GM23338 (cell line): ENCODE measurements around the gene HSPG2. TPM values are rescaled to one million over a fixed set of nuclear protein-coding genes. Genes with fewer than 3 reads are reported as not detected.

Experiments used
- ATAC-seq: fragments of 200-7000 bp; cut with Tn5 transposase; 3 replicates; pipeline ENCODE4 v1.9.1; 2020
- DNase-seq: peaks from one replicate; pipeline ENCODE4 v3.0.0-alpha.2; 2015; ENCODE audit warnings: low spot score
- H2AFZ ChIP-seq: fragments of 200-600 bp; sonication (generic); 2 replicates; pipeline ENCODE4 v1.8.0; 2016; ENCODE audit warnings: antibody characterized with exemption, mild to moderate bottlenecking, moderate library complexity
- H3F3A ChIP-seq: fragments of 200-600 bp; sonication (generic); replicated peaks from 2 replicates; pipeline ENCODE4 v1.8.0; 2017; ENCODE audit warnings: antibody characterized with exemption, mixed run types, low read depth
- H3K27ac ChIP-seq: fragments of 200-600 bp; sonication (generic); 2 replicates; pipeline ENCODE4 v1.6.1; 2016; ENCODE audit warnings: low read depth
- H3K27me3 ChIP-seq: fragments of 200-600 bp; sonication (generic); 2 replicates; pipeline ENCODE4 v1.8.0; 2016; ENCODE audit warnings: mild to moderate bottlenecking, mixed run types, moderate library complexity; ENCODE audit not compliant: insufficient read depth
- H3K36me3 ChIP-seq: fragments of 200-600 bp; sonication (generic); 2 replicates; pipeline ENCODE4 v1.8.0; 2016; ENCODE audit warnings: mild to moderate bottlenecking; ENCODE audit not compliant: insufficient read depth
- H3K4me1 ChIP-seq: fragments of 200-600 bp; sonication (generic); 2 replicates; pipeline ENCODE4 v1.8.0; 2016; ENCODE audit warnings: mild to moderate bottlenecking, moderate library complexity; ENCODE audit not compliant: insufficient read depth
- H3K4me2 ChIP-seq: fragments of 200-600 bp; sonication (generic); 2 replicates; pipeline ENCODE4 v1.7.1; 2017; ENCODE audit warnings: mixed run types
- H3K4me3 ChIP-seq: fragments of 200-600 bp; sonication (generic); 2 replicates; pipeline ENCODE4 v1.6.1; 2016; ENCODE audit warnings: mixed run types
- H3K79me2 ChIP-seq: fragments of 200-600 bp; sonication (generic); replicated peaks from 2 replicates; pipeline ENCODE4 v1.8.0; 2017; ENCODE audit warnings: mild to moderate bottlenecking; ENCODE audit not compliant: insufficient read depth
- H3K9me2 ChIP-seq: fragments of 200-600 bp; sonication (generic); 2 replicates; pipeline ENCODE4 v1.8.0; 2017; ENCODE audit not compliant: insufficient read depth
- H4K20me1 ChIP-seq: fragments of 200-600 bp; sonication (generic); replicated peaks from 2 replicates; pipeline ENCODE4 v1.8.0; 2017; ENCODE audit warnings: mild to moderate bottlenecking; ENCODE audit not compliant: insufficient read depth
- H3K27ac Mint-ChIP-seq: 2 replicates; pipeline ENCODE4 v1.8.0; 2020; ENCODE audit warnings: inconsistent platforms, mild to moderate bottlenecking, moderate library complexity, mixed read lengths
- H3K27me3 Mint-ChIP-seq: 3 replicates; pipeline ENCODE4 v1.8.0; 2022; ENCODE audit warnings: low read depth, mild to moderate bottlenecking, moderate library complexity, mixed read lengths, inconsistent platforms; ENCODE audit not compliant: insufficient read depth, poor library complexity
- H3K36me3 Mint-ChIP-seq: 3 replicates; pipeline ENCODE4 v1.8.0; 2021; ENCODE audit warnings: low read depth, mild to moderate bottlenecking, inconsistent platforms, moderate library complexity, mixed read lengths
- H3K4me1 Mint-ChIP-seq: 3 replicates; pipeline ENCODE4 v1.8.0; 2020; ENCODE audit warnings: mild to moderate bottlenecking, inconsistent platforms, mixed read lengths
- H3K4me3 Mint-ChIP-seq: 3 replicates; pipeline ENCODE4 v1.8.0; 2021; ENCODE audit warnings: moderate library complexity, mild to moderate bottlenecking, inconsistent platforms, mixed read lengths
- H3K9me3 Mint-ChIP-seq: 3 replicates; pipeline ENCODE4 v1.8.0; 2020; ENCODE audit warnings: moderate library complexity, mild to moderate bottlenecking, inconsistent platforms, mixed read lengths
- EZH2 ChIP-seq: fragments of 200-600 bp; sonication (generic); IDR thresholded peaks from one replicate; pipeline ENCODE4 v1.8.0; 2017; ENCODE audit warnings: antibody characterized with exemption, mild to moderate bottlenecking, low read depth; ENCODE audit not compliant: unreplicated experiment
- EZH2phosphoT487 ChIP-seq: fragments of 200-600 bp; sonication (generic); IDR thresholded peaks from one replicate; pipeline ENCODE4 v1.8.1; 2018; ENCODE audit warnings: antibody characterized with exemption; ENCODE audit not compliant: unreplicated experiment
- JUNB ChIP-seq: IDR thresholded peaks from one replicate; pipeline ENCODE4 v1.6.1; 2016; ENCODE audit warnings: antibody characterized with exemption; ENCODE audit not compliant: unreplicated experiment
- NANOG ChIP-seq: IDR thresholded peaks from 2 replicates; pipeline ENCODE4 v1.6.1; 2016; ENCODE audit warnings: antibody characterized with exemption, borderline replicate concordance
- POLR2AphosphoS5 ChIP-seq: IDR thresholded peaks from 2 replicates; pipeline ENCODE4 v1.6.1; 2016; ENCODE audit warnings: antibody characterized with exemption, low read depth
- STAT1 ChIP-seq: IDR thresholded peaks from one replicate; pipeline ENCODE4 v1.6.1; 2016; ENCODE audit warnings: antibody characterized with exemption; ENCODE audit not compliant: unreplicated experiment
- ZNF331 ChIP-seq: fragments of 250-450 bp; sonication (Bioruptor Pico); IDR thresholded peaks from 2 replicates; pipeline ENCODE4 v1.5.0; 2020; ENCODE audit warnings: low read depth, mild to moderate bottlenecking, moderate library complexity
- polyA plus RNA-seq: library from polyadenylated mRNA; unstranded; fragments of >200 nt; fragmentation: Nextera tagmentation; extraction: Ambion mirVana; gene quantifications from 2 replicates; pipeline ENCODE4 v1.2.1, GENCODE V29; 2016
- total RNA-seq: library from RNA; depleted of rRNA; stranded (reverse); fragments of >200 nt; shearing (Covaris generic); gene quantifications from 2 replicates; pipeline ENCODE4 v1.2.3, GENCODE V29; 2014
- TF ChIP-seq, protein P1 (sequence below): IDR thresholded peaks from 2 replicates; pipeline ENCODE4 v1.6.1; 2016; ENCODE audit warnings: antibody characterized with exemption
- TF ChIP-seq, protein P2 (sequence below): fragments of 250-450 bp; sonication (Bioruptor Pico); IDR thresholded peaks from 2 replicates; pipeline ENCODE4 v1.5.0; 2020; ENCODE audit warnings: mild to moderate bottlenecking, moderate library complexity

Gene HSPG2
- total and polyA plus RNA-seq, 2 experiments from 2014 or later = 14.9 to 70.8 TPM

DNA sequence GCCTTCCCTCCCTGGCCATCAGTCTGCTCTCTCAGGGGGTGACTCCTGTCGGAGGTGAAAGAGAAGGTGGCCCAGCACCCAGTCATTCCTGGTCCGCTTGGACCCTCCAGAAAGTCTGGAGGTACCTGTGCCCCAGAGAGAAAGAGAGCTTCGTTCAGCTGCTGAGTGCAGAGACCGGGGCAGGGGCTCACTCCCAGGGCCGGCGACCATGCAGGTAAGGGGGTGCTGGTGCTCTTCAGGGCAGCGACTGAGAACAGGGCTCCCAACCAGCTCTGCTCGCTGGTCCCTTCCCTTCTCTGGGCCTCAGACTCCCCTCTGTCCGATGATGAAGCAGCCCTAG is 30.1 kb downstream of the HSPG2 start:
- H3K36me3 Mint-ChIP-seq = no peaks in the 10 kb centered on the region; the same call in 2 of the 3 replicates
- Histone ChIP-seq H3K4me2 (no peak overlapping the region), H3K4me1 (peaks cover 17% of the 10 kb centered on the region), H3K27me3 (no peaks in the 10 kb centered on the region), H3K27ac (peak overlapping the region; percentile 74; the same call in 1 of the 2 replicates), H4K20me1 (no peaks in the 10 kb centered on the region), H3K36me3 (no peaks in the 10 kb centered on the region), H3F3A (0 out of 2 replicates have a peak, but pooled peaks cover 2% of the 10 kb centered on the region), H3K79me2 (0 out of 2 replicates have a peak, but pooled peaks cover 7% of the 10 kb centered on the region), H3K4me3 (no peak overlapping the region), H3K9me2 (no peaks in the 10 kb centered on the region), H2AFZ (no peak overlapping the region)
- peaks cover 27% of the 10 kb centered on the region for H3K4me1 Mint-ChIP-seq
- H3K9me3 Mint-ChIP-seq = no peaks in the 10 kb centered on the region
- no peak overlapping the region for H3K27ac Mint-ChIP-seq
- ATAC-seq (no peak), DNase-seq (no peak)
- peaks cover 6% of the 10 kb centered on the region for H3K27me3 Mint-ChIP-seq
- TF ChIP-seq STAT1 (no peak), ZNF331 (CRISPR knock-in tag) (no peak), EZH2phosphoT487 (no peak)
- TF ChIP-seq, protein P1, sequence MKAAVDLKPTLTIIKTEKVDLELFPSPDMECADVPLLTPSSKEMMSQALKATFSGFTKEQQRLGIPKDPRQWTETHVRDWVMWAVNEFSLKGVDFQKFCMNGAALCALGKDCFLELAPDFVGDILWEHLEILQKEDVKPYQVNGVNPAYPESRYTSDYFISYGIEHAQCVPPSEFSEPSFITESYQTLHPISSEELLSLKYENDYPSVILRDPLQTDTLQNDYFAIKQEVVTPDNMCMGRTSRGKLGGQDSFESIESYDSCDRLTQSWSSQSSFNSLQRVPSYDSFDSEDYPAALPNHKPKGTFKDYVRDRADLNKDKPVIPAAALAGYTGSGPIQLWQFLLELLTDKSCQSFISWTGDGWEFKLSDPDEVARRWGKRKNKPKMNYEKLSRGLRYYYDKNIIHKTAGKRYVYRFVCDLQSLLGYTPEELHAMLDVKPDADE = no peak
- H3K4me3 Mint-ChIP-seq = no peak overlapping the region

DNA sequence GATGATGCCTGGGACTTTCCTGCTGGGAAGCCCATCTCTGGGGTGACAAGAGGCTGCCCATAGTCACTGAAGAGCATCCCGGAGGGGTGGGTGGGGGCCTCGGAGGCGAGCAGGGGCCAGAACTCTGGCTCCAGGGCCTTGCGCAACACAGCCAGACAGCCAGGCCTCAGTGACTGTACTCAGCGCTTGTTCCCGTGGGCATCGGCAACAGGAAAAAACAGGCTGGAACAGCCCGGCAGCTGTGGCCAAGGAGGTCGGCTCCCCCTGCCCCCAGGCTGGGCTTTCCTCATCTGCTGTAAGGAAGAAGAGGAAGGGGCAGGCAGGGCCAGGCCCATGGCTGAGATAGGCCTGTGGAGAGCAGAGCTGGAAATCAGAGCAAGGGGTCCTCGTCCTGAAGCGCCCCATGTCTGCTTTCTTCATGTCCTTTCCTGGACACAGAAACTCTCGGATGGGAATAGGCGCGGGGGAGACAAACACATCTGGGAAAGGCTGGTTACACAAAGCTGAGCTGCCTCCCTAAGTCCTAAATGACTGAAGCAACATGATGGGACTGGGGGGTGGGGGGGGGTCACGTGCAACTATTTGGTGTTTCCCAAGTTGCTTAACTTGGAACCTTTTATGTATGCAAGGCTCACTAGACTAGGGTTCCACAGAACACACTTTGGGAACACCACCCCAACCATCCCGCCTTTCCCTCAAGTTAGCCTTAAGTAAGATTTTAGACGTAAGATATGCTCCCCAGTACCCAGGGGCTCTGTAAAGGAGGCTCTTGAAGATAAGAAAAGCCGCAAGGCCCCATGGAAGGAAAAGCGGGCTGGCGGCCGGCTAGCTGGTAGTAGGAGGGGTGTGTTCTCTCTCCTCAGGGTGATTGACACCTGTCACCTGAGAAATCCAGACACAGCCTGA is 30.7 kb downstream of the HSPG2 start:
- Mint-ChIP-seq H3K4me1 (peaks cover 26% of the 10 kb centered on the region), H3K27ac (no peak overlapping the region), H3K9me3 (no peaks in the 10 kb centered on the region), H3K27me3 (peaks cover 4% of the 10 kb centered on the region), H3K36me3 (no peaks in the 10 kb centered on the region; the same call in 2 of the 3 replicates), H3K4me3 (no peak overlapping the region)
- no peak for ATAC-seq
- Histone ChIP-seq H3K27me3 (no peaks in the 10 kb centered on the region), H3K27ac (peak overlapping the region; percentile 74; the same call in 1 of the 2 replicates), H3K36me3 (no peaks in the 10 kb centered on the region), H3F3A (0 out of 2 replicates have a peak, but pooled peaks cover 2% of the 10 kb centered on the region), H3K9me2 (no peaks in the 10 kb centered on the region), H3K4me3 (no peak overlapping the region), H2AFZ (no peak overlapping the region), H3K4me2 (no peak overlapping the region), H4K20me1 (no peaks in the 10 kb centered on the region), H3K79me2 (0 out of 2 replicates have a peak, but pooled peaks cover 3% of the 10 kb centered on the region), H3K4me1 (peaks cover 13% of the 10 kb centered on the region)
- no peak for DNase-seq
- no peak for TF ChIP-seq ZNF331 (CRISPR knock-in tag)
- no peak for TF ChIP-seq NANOG
- no peak for TF ChIP-seq POLR2AphosphoS5
- TF ChIP-seq, protein P1 = no peak
- TF ChIP-seq JUNB = no peak
- no peak for TF ChIP-seq EZH2
- no peak for TF ChIP-seq STAT1
- TF ChIP-seq, protein P2, sequence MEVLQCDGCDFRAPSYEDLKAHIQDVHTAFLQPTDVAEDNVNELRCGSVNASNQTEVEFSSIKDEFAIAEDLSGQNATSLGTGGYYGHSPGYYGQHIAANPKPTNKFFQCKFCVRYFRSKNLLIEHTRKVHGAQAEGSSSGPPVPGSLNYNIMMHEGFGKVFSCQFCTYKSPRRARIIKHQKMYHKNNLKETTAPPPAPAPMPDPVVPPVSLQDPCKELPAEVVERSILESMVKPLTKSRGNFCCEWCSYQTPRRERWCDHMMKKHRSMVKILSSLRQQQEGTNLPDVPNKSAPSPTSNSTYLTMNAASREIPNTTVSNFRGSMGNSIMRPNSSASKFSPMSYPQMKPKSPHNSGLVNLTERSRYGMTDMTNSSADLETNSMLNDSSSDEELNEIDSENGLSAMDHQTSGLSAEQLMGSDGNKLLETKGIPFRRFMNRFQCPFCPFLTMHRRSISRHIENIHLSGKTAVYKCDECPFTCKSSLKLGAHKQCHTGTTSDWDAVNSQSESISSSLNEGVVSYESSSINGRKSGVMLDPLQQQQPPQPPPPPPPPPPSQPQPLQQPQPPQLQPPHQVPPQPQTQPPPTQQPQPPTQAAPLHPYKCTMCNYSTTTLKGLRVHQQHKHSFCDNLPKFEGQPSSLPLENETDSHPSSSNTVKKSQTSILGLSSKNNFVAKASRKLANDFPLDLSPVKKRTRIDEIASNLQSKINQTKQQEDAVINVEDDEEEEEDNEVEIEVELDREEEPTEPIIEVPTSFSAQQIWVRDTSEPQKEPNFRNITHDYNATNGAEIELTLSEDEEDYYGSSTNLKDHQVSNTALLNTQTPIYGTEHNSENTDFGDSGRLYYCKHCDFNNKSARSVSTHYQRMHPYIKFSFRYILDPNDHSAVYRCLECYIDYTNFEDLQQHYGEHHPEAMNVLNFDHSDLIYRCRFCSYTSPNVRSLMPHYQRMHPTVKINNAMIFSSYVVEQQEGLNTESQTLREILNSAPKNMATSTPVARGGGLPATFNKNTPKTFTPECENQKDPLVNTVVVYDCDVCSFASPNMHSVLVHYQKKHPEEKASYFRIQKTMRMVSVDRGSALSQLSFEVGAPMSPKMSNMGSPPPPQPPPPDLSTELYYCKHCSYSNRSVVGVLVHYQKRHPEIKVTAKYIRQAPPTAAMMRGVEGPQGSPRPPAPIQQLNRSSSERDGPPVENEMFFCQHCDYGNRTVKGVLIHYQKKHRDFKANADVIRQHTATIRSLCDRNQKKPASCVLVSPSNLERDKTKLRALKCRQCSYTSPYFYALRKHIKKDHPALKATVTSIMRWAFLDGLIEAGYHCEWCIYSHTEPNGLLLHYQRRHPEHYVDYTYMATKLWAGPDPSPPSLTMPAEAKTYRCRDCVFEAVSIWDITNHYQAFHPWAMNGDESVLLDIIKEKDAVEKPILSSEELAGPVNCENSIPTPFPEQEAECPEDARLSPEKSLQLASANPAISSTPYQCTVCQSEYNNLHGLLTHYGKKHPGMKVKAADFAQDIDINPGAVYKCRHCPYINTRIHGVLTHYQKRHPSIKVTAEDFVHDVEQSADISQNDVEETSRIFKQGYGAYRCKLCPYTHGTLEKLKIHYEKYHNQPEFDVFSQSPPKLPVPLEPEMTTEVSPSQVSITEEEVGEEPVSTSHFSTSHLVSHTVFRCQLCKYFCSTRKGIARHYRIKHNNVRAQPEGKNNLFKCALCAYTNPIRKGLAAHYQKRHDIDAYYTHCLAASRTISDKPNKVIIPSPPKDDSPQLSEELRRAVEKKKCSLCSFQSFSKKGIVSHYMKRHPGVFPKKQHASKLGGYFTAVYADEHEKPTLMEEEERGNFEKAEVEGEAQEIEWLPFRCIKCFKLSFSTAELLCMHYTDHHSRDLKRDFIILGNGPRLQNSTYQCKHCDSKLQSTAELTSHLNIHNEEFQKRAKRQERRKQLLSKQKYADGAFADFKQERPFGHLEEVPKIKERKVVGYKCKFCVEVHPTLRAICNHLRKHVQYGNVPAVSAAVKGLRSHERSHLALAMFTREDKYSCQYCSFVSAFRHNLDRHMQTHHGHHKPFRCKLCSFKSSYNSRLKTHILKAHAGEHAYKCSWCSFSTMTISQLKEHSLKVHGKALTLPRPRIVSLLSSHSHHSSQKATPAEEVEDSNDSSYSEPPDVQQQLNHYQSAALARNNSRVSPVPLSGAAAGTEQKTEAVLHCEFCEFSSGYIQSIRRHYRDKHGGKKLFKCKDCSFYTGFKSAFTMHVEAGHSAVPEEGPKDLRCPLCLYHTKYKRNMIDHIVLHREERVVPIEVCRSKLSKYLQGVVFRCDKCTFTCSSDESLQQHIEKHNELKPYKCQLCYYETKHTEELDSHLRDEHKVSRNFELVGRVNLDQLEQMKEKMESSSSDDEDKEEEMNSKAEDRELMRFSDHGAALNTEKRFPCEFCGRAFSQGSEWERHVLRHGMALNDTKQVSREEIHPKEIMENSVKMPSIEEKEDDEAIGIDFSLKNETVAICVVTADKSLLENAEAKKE = no peak
